HG02943 (cell line): ENCODE data around the gene DDX49.
A peak's percentile ranks its signal among the peaks of the same experiment; 100 is the strongest.

Source experiments
- ATAC-seq: cut with Tn5 transposase; IDR thresholded peaks from one replicate; pipeline ENCODE4 v1.9.1; 2021; ENCODE audit warnings: mild to moderate bottlenecking, low read depth, moderate library complexity; ENCODE audit not compliant: unreplicated experiment

Gene DDX49, protein sequence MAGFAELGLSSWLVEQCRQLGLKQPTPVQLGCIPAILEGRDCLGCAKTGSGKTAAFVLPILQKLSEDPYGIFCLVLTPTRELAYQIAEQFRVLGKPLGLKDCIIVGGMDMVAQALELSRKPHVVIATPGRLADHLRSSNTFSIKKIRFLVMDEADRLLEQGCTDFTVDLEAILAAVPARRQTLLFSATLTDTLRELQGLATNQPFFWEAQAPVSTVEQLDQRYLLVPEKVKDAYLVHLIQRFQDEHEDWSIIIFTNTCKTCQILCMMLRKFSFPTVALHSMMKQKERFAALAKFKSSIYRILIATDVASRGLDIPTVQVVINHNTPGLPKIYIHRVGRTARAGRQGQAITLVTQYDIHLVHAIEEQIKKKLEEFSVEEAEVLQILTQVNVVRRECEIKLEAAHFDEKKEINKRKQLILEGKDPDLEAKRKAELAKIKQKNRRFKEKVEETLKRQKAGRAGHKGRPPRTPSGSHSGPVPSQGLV

DNA sequence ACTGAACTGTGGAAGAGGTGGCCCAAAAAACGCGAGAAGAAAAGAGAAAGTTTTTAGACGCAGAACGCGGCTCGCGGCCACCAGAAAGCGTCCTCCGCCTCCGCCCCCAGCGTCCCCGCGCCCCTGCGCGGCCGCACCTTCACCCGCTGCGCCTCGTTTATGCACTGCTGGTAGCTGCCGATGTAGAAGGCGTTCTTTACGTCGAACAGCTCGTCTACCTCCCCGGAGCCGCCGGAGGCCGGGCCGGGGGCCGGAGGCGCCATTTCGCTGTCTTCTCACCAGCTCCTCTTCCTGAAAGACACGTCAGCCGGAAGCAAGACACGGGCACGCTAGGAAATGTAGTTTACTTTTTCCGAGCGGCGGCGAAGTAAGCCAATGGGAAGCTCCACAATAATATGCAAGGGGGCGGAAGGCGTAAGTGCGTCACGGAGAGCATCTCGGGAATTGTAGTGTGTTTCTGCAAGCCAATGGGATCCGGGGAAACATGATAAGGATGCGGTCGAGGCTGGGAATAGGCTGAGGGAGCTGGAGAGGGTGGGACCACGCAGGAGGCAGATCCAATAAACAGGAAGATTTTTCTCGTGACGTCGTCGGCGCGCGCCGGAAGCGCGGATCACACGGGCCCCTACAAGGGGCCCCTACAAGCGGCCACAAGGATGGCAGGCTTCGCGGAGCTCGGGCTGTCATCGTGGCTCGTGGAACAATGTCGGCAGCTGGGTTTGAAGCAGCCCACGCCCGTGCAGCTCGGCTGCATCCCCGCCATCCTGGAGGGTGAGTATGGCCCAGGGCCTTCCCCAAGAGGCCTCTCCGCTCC lies at the start of gene DDX49, which contains the start of gene COPE:
Gene DDX49 (plus strand): TSS at position 630 of the 814 bp plus-strand sequence. CDS start 27 bp downstream, at position 657.
Gene COPE (minus strand): TSS at position 302 of the 814 bp plus-strand sequence. CDS start 39 bp downstream, at position 263.
- peak; percentile 91 for ATAC-seq

DNA sequence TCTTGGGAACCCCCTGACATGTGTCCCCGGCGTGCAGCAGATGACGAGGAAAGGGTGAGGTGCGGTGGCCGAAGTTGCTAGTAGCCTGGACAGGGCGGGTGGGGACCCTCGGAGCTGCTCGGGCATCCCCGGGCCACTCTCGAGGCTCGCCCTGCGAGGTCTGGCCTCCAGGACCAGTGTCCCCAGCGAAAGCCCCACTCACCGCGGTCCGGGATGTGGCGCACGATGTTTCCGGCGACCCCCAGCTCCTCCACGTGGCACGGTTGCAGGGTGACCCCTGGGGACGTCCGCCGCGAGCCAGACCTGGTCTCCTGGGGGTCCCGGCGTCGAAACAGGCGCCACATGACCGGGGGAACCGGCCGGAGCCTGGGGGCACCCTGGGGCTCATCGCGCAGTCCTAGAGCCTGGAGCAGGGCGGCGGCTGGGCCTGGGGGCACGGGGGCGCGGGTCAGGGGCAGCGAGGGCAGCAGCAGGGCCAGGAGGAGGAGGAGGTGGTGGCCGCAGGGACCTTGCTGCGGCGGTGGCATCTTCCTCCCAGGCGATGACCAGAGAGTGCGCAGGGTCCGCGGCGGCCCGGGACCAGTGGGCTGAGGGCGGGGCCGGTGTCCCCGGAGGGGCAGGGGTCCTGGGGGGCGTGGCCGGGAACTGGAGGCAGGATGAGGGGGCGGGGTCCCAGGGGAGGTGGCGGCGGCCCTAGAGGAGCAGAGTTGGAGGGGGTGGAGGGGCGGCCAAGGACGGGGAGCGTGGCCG lies 49.6 kb upstream of the DDX49 start:
- no peak for ATAC-seq

DNA sequence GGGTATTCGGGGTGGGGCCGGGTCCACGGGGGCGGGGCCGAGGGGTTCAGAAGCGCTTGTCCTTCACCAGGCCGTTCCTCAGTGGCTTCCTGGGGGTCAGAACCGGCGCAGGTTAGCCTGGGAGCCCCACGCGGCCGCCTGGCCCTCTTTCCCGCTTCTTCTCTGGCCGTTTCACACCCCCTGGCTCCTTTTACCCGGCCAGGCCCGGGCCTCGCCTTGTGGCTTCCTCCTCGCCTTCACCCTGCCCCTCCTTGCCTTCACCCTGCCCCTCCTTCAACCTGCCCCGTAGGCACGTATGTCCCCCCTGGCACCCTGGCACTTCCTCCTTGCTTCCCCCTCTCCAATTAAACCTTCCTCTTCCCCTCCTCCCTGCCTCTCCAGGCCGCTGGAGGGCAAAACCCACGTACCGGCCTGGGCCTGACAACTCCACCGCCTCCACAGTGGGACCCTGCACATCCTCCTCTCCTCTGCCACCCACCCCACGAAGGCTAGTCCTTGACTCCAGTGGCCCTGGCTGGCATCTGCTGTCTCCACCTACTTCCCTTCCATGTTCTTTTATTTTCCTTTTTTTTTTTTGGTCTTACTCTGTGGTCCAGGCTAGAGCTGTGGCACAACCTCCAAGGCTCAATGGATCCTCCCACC lies 48.9 kb upstream of the DDX49 start:
- no peak for ATAC-seq

DNA sequence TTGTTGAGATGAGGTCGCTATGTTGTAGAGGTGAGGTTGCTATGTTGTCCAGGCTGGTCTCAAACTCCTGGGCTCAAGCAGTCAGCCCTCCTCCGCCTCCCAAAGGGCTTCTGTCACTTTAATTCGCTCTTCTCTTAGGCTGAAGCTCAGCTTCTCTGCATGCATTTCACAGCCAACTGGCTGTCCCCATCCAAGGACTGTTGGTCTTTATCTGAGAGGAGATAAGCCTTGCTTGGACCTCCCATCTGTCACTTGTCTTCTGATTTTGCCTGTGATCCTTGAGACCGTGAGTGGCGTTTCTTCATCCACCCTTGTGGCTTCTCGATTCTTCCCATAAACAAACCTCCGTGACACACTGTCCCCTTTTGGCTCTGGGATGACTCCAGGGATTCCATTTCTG lies 48.0 kb upstream of the DDX49 start:
- ATAC-seq = no peak

DNA sequence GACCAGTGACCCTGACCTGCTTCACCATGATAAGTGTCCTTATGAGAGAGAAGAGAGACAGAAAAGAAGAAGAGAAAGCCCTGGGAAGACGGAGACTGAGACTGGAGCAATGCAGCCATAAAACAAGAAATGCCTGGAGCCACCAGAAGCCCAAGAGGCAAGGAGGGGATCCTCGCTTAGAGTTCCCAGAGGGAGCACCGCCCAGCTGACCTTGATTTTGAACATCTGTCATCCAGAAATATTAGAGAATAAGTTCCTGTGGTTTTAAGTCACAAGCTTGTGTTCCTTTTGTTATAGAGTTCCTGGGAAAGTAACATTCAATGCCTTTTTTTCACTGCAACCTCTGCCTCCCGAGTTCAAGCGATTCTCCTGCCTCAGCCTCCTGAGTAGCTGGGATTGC lies 43.8 kb upstream of the DDX49 start:
- no peak for ATAC-seq

DNA sequence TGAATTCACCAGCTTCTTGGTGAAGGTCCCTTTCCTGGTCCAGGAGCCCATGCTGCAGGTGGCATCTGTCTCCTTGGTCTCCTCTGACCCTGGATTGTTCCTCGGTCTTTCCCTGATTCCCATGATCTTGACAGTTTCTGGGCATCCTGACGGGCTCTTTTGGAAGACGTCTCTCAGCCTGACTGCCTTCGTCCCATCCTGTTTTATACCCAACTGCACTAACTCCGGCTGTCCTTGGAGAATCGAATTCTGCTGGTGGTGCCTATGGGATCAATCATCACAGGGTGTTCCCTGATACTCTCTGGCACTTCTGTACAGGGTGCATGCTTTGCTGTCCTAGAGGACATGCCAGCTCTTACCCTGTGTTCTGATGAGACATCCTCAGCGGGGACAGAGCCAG lies 42.6 kb upstream of the DDX49 start:
- no peak for ATAC-seq

DNA sequence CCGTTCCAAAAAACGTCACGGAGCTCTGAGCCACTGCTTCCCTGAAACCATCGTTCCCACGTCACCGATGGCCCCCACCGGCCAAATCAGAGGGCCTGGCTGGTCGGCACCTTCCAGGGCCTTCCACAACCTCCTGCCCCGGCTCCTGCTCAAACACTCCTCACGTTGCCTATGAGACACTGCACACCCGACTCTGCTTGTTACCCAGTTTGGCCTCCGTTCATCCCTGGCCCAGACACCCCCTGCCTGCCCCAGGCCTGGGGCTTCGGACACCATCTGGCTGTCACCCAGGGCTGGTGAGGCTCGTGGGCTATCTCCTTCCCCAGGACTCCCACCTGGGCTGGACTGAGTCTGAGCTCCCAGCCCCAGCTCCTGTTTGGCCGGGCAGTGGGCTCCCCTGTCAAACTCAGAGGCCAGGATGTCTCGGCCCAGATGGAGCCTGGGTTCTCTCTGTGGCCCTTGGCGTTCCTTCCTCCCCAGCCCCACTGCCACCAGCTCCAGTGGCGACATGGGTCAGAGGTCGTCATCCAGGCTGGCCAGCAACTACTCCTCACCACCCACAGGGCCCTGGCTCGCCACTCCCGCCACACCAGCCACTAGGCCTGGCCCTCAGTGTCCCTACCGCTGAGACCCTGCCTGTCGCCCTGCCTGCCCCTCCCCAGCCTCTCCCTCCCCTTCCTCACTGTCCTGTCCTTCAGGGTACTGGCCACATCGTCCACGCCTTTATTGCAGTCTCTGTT lies 41.3 kb upstream of the DDX49 start:
- ATAC-seq = no peak

DNA sequence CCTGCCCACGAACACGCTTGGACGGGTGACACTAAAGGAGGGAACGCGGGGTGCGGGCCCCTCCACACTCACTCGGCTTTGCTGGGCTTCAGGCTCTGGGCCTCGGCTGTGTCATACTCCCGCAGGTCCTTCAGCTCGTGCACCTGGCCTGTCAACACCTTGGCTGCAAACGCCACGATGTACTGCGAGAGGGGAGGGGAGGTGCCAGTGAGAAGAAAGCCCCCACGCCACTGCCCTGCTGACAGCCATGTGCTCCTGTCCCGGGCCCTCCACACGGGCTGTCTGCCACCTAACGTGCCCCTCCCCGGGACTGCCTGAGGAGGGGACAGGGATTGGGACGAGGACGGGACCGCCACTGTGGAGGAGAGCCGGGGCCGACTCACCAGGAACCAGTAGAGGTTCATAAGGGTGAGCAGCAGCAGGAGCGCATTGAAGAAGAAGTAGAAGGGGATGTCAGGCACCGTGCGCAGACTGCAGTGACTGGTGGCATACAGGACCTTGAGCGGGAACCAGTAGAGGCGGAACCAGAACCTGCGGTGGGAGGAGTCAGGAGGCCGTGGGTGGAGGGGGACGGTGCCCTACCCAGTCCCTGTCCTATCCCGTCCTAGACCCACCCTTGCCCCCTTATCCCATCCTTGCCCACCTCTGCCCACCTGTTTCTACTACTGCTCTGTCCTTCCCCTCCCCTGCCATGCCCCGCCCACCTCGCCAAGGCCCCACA lies 40.5 kb upstream of the DDX49 start:
- ATAC-seq = no peak

DNA sequence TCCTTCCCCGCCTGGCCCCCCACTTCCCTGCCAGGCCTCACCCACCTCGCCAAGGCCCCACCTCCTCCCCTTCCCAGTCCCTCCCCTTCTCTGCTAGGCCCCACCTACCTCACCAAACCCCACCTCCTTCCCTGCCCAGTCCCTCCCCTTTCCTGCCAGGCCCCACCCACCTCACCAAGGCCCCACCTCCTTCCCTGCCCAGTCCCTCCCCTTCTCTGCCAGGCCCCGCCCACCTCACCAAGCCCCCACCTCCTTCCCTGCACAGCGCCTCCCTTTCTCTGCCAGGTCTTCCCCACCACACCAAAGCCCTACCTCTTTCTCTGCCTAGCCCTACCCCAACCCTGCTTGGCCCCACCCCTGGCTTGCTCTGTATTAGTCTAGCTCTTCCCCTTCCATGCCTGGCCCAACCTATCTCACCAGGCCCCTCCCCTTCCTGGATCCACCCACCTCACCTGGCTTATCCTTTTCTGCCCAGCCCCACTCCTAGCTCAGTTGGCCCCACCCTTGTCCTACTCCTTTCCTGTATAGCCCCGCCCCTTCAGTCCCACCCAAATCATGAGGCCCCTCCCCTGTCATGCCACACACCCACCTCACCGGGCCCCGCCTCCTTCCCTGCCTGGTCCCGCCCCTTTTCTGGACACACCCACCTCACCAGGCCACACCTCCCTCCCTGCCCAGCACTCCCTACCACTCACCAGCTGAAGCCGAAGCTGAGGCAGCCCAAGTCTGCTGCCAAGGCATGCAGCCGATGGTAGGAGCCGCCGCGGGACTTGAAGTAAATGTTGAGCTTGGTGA lies 39.7 kb upstream of the DDX49 start:
- no peak for ATAC-seq

DNA sequence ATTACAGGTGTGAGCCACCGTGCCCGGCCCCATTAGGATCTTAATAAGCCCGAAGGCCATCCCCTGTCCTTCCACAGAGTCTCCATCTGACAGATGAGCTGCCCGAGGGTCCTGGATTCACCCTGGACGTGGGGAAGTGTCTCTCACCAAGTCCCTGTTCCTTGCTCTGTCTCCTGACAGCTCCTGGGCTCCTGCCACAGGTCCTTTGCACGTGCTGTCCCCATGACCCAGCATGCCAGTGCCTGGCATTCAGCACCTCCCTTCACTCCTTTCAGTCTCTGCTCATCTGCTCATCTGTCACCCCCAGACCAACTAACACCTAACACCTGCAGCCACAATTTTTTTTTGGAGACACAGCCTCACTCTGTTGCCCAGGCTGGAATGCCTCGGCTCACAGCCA lies 38.0 kb upstream of the DDX49 start:
- ATAC-seq = no peak

DNA sequence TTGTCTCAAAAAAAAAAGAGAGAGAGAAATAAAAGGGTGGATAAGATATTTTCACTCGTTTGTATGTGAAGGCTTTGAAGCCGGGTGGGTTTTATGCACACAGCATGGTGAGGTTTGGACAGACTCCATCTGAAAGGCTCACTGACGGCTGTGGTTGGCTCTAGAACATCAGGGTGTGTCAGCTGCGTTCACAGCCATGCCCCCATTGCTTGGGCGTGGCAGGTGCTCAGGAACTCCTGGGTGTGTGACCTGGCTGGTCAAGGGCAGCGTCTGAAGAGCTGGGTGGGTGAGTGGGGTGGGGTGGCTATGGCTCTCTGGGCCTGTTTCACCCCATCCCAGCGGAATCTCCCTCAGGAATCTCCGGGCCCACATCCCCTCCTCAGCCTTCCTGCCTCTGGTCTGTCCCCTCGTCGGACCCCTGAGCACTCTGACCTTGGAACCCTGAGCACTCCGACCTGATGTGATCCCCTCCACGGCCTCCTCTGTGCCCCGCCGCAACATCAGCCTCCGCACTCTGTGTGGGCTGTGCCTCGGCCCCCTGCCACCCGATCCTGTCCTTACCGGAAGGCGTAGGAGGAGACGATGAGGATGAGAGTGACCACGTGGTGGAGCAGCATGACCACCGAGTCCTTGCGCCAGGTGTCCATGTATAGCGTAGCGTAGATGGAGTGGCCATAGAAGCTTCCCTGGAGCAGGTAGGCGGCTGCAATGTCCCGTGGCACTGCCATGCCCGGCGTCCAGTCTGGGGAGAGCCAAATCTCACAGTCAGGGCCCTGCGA lies 35.8 kb upstream of the DDX49 start:
- no peak for ATAC-seq

DNA sequence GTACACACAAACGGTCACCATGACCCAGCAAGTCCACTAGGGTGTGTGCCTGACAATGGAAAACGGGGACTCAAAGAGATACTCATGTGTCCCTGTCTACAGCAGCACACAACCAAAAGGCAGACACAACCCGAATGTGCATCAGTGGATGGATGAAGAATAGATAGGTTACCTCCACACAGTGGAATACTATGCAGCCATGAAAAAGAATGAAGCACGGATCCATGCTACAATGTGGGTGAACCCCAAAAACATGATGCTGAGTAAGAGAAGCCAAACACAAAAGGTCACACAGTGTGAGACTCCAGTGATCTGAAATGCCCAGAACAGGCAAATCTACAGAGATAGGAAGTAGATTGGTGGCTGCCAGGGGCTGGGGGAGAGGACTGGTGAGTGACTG lies 32.5 kb upstream of the DDX49 start:
- ATAC-seq = no peak

DNA sequence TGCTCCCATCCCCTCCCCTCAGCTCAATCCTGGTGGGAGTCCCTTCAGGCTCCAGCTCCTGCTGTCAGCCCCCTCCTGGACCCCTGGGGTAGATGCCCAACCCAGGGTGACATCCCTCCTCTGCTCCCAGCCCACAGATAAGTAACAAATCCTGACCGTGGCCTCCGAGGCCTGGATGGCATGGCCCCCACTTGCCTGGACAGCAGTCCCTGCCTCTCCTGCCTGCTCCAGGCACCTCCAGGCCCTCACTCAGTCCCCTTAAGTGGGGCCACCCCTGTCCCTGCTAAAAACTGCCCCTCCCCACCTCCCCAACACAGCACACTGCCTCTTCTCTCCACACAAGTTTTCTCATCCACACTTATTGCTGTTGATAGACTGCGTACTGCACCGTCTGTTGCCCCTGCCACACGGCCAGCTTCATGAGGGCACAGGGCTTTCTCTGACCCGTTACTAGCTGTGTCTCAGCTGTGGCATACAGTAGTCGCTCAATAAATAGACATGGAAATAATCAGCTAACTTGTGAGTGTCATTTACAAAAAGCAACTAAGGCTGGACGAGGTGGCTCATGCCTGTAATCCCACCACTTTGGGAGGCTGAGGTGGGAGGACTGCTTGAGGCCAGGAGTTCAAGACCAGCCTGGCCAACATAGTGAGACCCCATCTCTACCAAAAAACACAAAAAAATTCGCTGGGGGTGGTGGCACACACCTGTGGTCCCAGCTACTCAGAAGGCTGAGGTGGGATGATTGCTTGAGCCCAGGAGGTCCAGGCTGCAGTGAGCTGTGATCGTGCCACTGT lies 29.4 kb upstream of the DDX49 start:
- ATAC-seq = no peak

DNA sequence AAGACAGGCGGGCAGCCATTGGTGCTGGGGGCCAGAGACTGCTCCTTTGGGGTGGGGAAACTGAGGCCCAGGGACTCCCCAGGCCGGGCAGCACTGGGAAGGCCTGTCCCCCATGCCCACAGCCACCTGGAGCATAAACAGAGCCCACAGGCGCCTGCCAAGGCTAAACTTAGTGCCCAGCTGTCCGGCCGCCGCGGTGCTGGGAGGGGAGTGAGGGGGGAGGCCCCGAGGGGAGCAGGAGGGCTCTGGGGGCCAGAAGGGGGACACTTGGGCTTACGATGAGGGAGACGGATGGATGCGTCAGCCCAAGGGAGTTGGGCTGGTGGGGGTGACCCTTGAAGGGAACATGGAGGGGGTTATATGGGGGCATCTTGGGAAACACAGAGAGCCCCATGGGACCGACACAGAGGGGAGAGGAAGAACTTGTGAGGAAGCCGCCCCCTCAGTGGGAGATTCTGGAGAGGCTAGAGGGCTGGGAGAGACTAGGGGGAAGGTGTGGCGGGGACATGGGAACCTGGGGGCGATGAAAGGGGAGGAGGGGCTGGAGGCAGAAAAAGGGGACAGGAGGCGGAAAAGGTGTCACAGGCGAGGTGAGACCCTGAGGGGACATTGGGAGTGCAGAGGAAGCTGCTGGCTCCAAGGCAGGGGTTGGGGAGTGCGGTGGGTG lies 25.8 kb upstream of the DDX49 start:
- no peak for ATAC-seq

DNA sequence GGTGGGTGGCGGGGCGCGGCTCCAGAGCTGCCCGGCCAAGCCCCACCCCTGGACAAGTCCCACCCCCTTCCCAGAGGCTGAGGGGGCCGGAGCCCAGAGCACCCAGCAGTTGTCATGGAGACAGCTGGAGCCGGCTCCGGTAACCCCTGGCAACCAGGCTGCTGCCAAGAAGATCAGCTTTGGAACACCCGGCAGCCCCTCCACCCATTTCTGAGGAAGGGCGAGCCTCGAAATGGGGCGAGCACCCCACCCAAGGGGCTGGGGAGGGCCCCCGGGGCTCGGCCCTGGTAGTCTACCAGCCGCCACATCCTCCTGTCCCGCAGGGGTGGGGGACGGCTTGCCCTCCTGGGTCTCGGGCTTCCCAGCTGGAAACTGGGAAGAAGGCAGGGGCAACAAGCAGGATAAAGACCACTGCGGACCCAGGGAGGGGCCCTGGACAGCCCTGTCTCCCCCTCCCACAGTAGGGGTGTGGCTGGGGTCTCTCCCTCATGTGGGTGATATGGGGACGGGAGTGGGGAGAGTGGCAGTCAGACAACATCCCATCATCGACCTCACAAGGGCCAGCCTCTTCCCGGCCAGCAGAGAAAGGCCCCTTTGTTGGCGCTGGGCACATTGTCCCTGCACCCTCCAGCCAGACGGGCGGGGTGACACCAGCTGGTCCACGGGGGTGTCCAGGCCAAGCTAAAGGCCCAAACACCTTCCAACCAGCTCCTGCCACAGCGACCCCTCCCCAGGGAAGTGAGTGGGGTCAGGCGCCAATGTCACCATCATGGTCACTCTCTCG lies 25.1 kb upstream of the DDX49 start:
- no peak for ATAC-seq
